ENCODE measurements around the gene RAB40C.
A peak's percentile ranks its signal among the peaks of the same experiment; 100 is the strongest.

RAB40C gene

GRCh38 chr16:633336-634050, 43.6 kb downstream of the RAB40C start:
- no peaks in the 10 kb centered on the region for H3K9me3 ChIP-seq (ENCODE audit: control extremely low read depth in 1 of 5, control insufficient read depth in 4 of 5, insufficient read depth in 2 of 5, low read depth in 1 of 5, low read length in 4 of 5)
- peaks cover 0 to 7% (median 0%) of the 10 kb centered on the region in 5 experiments for H3K27me3 ChIP-seq (replicated peaks in 2 of 5; ENCODE audit: control insufficient read depth in 4 of 5, insufficient read depth in 5 of 5, low read length in 4 of 5)
- peaks cover 0 to 29% (median 17%) of the 10 kb centered on the region in 4 experiments for H3K36me3 ChIP-seq (ENCODE audit: control insufficient read depth in 4 of 4, insufficient read depth in 4 of 4, low read length in 3 of 4)
- H3K27ac ChIP-seq (ENCODE audit: insufficient read depth in 1 of 2, low read depth in 1 of 2, low read length in 2 of 2, poor library complexity in 1 of 2, severe bottlenecking in 2 of 2) = no peak overlapping the region
- DNase-seq = no peak
- 98% methylated on average over 69 of the region's 74 CpGs for WGBS (ENCODE audit: insufficient coverage)
- ChIA-PET CTCF (interaction anchor here (1.4 kb wide), 1 partner anchor 26 kb away, joined by 3 read pairs; no protein-coding TSS in a partner anchor), POLR2A (no interaction called here)
- H3K4me1 ChIP-seq (ENCODE audit: control extremely low read depth in 1 of 4, control insufficient read depth in 4 of 4, insufficient read depth in 4 of 4, low read length in 3 of 4) = peaks cover 0 to 34% (median 30%) of the 10 kb centered on the region in 4 experiments
- H3K4me3 ChIP-seq (ENCODE audit: control insufficient read depth in 1 of 7, extremely low read depth in 1 of 7, insufficient read depth in 4 of 7, low read depth in 2 of 7, low read length in 6 of 7) = no peak overlapping the region

- Histone ChIP-seq H3K4me3 (ENCODE audit: control insufficient read depth in 1 of 7, extremely low read depth in 1 of 7, insufficient read depth in 4 of 7, low read depth in 2 of 7, low read length in 6 of 7) (no peak overlapping the region), H3K4me1 (ENCODE audit: control extremely low read depth in 1 of 4, control insufficient read depth in 4 of 4, insufficient read depth in 4 of 4, low read length in 3 of 4) (peaks cover 0 to 34% (median 30%) of the 10 kb centered on the region in 4 experiments)
Observed at GRCh38 chr16:634051-634670, 44.3 kb downstream of the RAB40C start.

GRCh38 chr16:634996-635395, 45.1 kb downstream of the RAB40C start:
- WGBS (ENCODE audit: insufficient coverage) = 98% methylated on average over 7 of the region's 7 CpGs
- Histone ChIP-seq H3K36me3 (ENCODE audit: control insufficient read depth in 4 of 4, insufficient read depth in 4 of 4, low read length in 3 of 4) (peaks cover 0 to 24% (median 15%) of the 10 kb centered on the region in 4 experiments), H3K27ac (ENCODE audit: insufficient read depth in 1 of 2, low read depth in 1 of 2, low read length in 2 of 2, poor library complexity in 1 of 2, severe bottlenecking in 2 of 2) (no peak overlapping the region), H3K9me3 (ENCODE audit: control extremely low read depth in 1 of 5, control insufficient read depth in 4 of 5, insufficient read depth in 2 of 5, low read depth in 1 of 5, low read length in 4 of 5) (no peaks in the 10 kb centered on the region), H3K27me3 (replicated peaks in 2 of 5; ENCODE audit: control insufficient read depth in 4 of 5, insufficient read depth in 5 of 5, low read length in 4 of 5) (peaks cover 0 to 7% (median 0%) of the 10 kb centered on the region in 5 experiments), H3K4me1 (ENCODE audit: control extremely low read depth in 1 of 4, control insufficient read depth in 4 of 4, insufficient read depth in 4 of 4, low read length in 3 of 4) (peaks cover 0 to 34% (median 30%) of the 10 kb centered on the region in 4 experiments), H3K4me3 (ENCODE audit: control insufficient read depth in 1 of 7, extremely low read depth in 1 of 7, insufficient read depth in 4 of 7, low read depth in 2 of 7, low read length in 6 of 7) (peak overlapping the region in 5 of 7 experiments; percentile 23 to 92 (median 85))
- POLR2A ChIA-PET = no interaction called here
- CTCF ChIA-PET = no interaction called here
- DNase-seq = no peak

More at GRCh38 chr16:634051-634670, 44.3 kb downstream of the RAB40C start:
- POLR2A ChIA-PET = no interaction called here
- DNase-seq = no peak
- H3K27ac ChIP-seq (ENCODE audit: insufficient read depth in 1 of 2, low read depth in 1 of 2, low read length in 2 of 2, poor library complexity in 1 of 2, severe bottlenecking in 2 of 2) = no peak overlapping the region
- 97% methylated on average over 19 of the region's 22 CpGs for WGBS (ENCODE audit: insufficient coverage)
- H3K9me3 ChIP-seq (ENCODE audit: control extremely low read depth in 1 of 5, control insufficient read depth in 4 of 5, insufficient read depth in 2 of 5, low read depth in 1 of 5, low read length in 4 of 5) = no peaks in the 10 kb centered on the region
- CTCF ChIA-PET = interaction anchor here (1.4 kb wide), 1 partner anchor 26 kb away, joined by 3 read pairs; no protein-coding TSS in a partner anchor
- H3K27me3 ChIP-seq (replicated peaks in 2 of 5; ENCODE audit: control insufficient read depth in 4 of 5, insufficient read depth in 5 of 5, low read length in 4 of 5) = peaks cover 0 to 7% (median 0%) of the 10 kb centered on the region in 5 experiments
- H3K36me3 ChIP-seq (ENCODE audit: control insufficient read depth in 4 of 4, insufficient read depth in 4 of 4, low read length in 3 of 4) = peaks cover 0 to 24% (median 15%) of the 10 kb centered on the region in 4 experiments

GRCh38 chr16:635573-636205, 45.8 kb downstream of the RAB40C start:
- DNase-seq = no peak
- H3K27me3 ChIP-seq (replicated peaks in 2 of 5; ENCODE audit: control insufficient read depth in 4 of 5, insufficient read depth in 5 of 5, low read length in 4 of 5) = peaks cover 0 to 5% (median 0%) of the 10 kb centered on the region in 5 experiments
- H3K4me1 ChIP-seq (ENCODE audit: control extremely low read depth in 1 of 4, control insufficient read depth in 4 of 4, insufficient read depth in 4 of 4, low read length in 3 of 4) = peaks cover 0 to 34% (median 32%) of the 10 kb centered on the region in 4 experiments
- ChIA-PET POLR2A (interaction anchor here (0.6 kb wide), 1 partner anchor 11 kb away, joined by 4 read pairs; no protein-coding TSS in a partner anchor), CTCF (interaction anchor here (0.9 to 3.3 kb wide), 7 partner anchors 13 to 67 kb away, joined by 3 to 9 read pairs (median 4); partner anchors contain the start of genes RHOT2 and WDR90)
- WGBS (ENCODE audit: insufficient coverage) = 4% methylated on average over 45 of the region's 55 CpGs
- H3K9me3 ChIP-seq (ENCODE audit: control extremely low read depth in 1 of 5, control insufficient read depth in 4 of 5, insufficient read depth in 2 of 5, low read depth in 1 of 5, low read length in 4 of 5) = no peaks in the 10 kb centered on the region
- peak overlapping the region; percentile 81 to 96 (median 86) for H3K4me3 ChIP-seq (ENCODE audit: control insufficient read depth in 1 of 7, extremely low read depth in 1 of 7, insufficient read depth in 4 of 7, low read depth in 2 of 7, low read length in 6 of 7)
- peaks cover 0 to 24% (median 15%) of the 10 kb centered on the region in 4 experiments for H3K36me3 ChIP-seq (ENCODE audit: control insufficient read depth in 4 of 4, insufficient read depth in 4 of 4, low read length in 3 of 4)
- peak overlapping the region in 1 of 2 experiments; percentile 91 for H3K27ac ChIP-seq (ENCODE audit: insufficient read depth in 1 of 2, low read depth in 1 of 2, low read length in 2 of 2, poor library complexity in 1 of 2, severe bottlenecking in 2 of 2)

- DNase-seq = peak; percentile 94 to 97 (median 96)
- CTCF ChIA-PET = interaction anchor here (0.7 to 3.3 kb wide), 9 partner anchors 13 to 68 kb away, joined by 3 to 9 read pairs (median 4); partner anchors contain the start of genes RHOT2 and WDR90
- H3K4me3 ChIP-seq (ENCODE audit: control insufficient read depth in 1 of 7, extremely low read depth in 1 of 7, insufficient read depth in 4 of 7, low read depth in 2 of 7, low read length in 6 of 7) = peak within 1 kb of the TSS; percentile 81 to 96 (median 86)
- H3K9me3 ChIP-seq (ENCODE audit: control extremely low read depth in 1 of 5, control insufficient read depth in 4 of 5, insufficient read depth in 2 of 5, low read depth in 1 of 5, low read length in 4 of 5) = no peaks in the 10 kb centered on the region
- POLR2A ChIA-PET = interaction anchor here (0.9 to 1.1 kb wide), 2 partner anchors 24 to 100 kb away, joined by 3 read pairs; no protein-coding TSS in a partner anchor
- peaks cover 0 to 24% (median 15%) of the 10 kb centered on the region in 4 experiments for H3K36me3 ChIP-seq (ENCODE audit: control insufficient read depth in 4 of 4, insufficient read depth in 4 of 4, low read length in 3 of 4)
- H3K27ac ChIP-seq (ENCODE audit: insufficient read depth in 1 of 2, low read depth in 1 of 2, low read length in 2 of 2, poor library complexity in 1 of 2, severe bottlenecking in 2 of 2) = peak within 1 kb of the TSS; percentile 75 to 91
- WGBS (ENCODE audit: insufficient coverage) = under 1% methylated on average over 74 of the region's 91 CpGs
- H3K27me3 ChIP-seq (replicated peaks in 2 of 5; ENCODE audit: control insufficient read depth in 4 of 5, insufficient read depth in 5 of 5, low read length in 4 of 5) = peaks cover 0 to 2% (median 0%) of the 10 kb centered on the region in 5 experiments
- H3K4me1 ChIP-seq (ENCODE audit: control extremely low read depth in 1 of 4, control insufficient read depth in 4 of 4, insufficient read depth in 4 of 4, low read length in 3 of 4) = peaks cover 0 to 34% (median 33%) of the 10 kb centered on the region in 4 experiments
Observed at GRCh38 chr16:636206-637080, 46.6 kb downstream of the RAB40C start, which contains the start of gene METTL26. TSS of gene METTL26 (minus strand) at chr16:636305. CDS start at chr16:636290, 15 bp downstream.

Measured in common myeloid progenitor, CD34-positive (primary cell).